Activated T-cell treated with anti-CD3 and anti-CD28 coated beads for 4 hours (primary cell): Measurements from ENCODE around the gene FBXW4.

ENCODE experiments used
- DNase-seq: peaks from one replicate; pipeline ENCODE4 v3.0.0-alpha.2; 2020

Gene FBXW4

GRCh38 chr10:101695404-101695890 is 477 bp upstream of the FBXW4 start:
- DNase-seq = peak; percentile 4

DNA sequence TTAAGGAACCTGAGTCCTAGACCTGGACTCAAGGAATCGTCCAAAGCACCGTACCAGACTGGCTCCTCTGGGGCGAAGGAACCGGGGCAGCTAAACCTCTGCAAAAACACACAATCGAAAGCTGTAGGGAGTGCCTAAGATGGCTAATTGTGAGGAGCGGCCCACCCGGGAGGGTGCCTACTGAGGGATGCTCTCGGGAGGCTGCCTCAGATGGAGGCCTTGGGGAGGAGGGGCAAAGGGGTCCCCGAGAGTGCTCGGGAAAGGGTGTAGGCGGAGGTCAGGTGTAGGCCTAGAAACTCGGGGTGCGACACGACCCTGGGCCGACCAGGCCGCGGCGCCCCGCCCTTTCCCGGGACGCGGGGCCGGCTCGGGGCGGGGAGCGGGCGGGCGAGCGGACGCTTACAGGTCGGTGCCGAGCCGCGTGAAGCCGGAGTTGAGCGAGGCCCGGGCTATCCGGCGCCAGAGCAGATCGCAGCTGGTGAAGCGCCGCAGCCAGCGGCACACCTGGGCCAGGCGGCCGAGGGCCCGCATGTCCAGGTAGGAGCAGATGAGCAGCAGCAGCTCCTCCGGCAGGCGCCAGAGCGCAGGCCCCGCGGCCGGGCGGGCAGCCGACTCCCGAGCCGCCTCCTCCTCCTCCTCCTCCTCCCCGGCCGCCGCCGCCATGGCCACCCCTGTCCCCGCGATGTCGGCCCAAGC is 844 bp downstream of the FBXW4 start:
- peak; percentile 57 for DNase-seq

DNA sequence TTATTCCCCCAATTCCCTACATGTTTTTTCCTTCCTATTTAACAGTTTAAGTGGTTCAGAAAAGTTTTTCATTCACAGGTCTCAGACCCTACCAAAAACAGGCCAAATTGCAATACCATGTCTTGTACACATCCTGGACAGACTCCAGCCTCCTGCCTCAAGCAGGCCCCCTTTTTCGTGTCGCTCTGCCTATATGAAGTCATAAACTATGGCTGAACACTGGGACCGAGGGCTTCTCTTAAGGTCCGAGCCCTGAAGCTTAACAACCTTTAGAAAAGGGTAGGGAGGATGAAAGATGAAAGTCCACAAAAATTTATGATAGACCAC is 1.4 kb downstream of the FBXW4 start:
- DNase-seq = no peak

GRCh38 chr10:101691081-101691480 is 3.9 kb downstream of the FBXW4 start:
- no peak for DNase-seq

DNA sequence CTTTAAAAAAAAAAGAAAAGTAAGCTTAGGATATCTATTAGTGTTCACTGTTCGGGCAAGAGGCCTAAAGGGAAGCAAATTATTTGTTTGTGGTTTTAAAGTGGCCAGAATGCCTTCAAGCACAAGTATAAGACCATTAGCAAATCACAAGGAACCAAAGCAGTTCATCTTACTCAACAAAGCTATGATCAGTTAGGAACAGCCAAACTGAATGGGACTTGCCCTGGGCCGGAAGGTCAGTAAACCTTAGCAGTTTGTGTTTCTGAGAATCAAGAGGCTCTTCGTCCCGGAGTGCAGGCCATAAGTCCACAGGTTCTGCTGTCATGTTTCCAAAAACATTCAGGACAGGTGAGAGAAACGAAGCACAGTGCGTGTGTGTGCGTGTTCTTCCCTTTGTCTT is 4.5 kb downstream of the FBXW4 start:
- DNase-seq = no peak

GRCh38 chr10:101687071-101687658 is 7.8 kb downstream of the FBXW4 start:
- no peak for DNase-seq

GRCh38 chr10:101686133-101686925 is 8.6 kb downstream of the FBXW4 start:
- DNase-seq = no peak

- DNase-seq = no peak
Measured at GRCh38 chr10:101684782-101685181, 10.2 kb downstream of the FBXW4 start.

DNA sequence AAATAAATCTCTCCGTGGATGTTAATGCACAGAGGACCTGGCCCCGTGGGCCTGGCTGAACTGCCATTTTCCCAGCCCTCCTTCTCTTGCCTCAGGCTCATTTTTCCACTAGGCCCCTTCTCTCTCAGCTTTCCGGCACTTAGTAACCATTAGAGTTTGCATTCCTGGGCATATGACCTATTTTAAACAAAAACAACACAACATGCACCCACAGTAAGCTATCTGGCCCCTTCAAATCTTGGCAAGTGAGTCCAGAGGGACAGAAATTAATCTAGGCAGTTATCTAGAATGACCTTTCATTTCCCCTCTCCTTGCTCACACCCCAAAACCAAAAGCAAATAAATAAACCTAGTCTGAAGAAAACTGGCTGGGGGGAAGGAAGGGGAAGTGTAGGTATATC is 11.7 kb downstream of the FBXW4 start:
- DNase-seq = no peak

DNA sequence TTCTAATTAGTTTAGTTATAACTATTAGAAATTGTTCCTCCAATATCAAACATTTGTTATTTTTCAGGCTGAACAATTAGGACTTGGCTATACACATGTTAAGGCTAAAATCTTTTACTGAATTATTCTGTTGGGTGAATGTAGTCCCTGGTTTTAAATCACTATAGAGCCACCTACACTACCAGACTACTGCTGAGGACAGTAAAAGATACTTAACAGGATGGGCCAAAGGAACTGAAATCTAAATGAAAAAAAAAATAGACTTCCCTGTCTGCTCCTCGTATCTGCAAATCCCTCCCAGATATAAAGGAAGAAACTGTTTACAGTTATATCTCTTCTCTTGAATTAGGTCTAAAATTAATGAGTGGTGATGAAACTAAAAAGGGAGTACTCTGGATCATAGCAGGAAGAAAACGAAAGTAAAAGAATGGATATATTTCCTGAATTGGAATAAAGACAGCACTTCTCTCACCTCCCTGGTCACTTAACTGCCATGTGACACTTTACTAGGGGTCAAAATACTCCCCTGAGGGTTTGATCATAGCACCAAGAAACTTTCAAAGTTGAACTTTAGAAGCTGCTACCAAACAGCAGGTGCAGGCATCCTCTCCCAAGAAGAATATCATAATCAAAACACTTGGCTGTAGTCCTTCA is 12.7 kb downstream of the FBXW4 start:
- no peak for DNase-seq

DNA sequence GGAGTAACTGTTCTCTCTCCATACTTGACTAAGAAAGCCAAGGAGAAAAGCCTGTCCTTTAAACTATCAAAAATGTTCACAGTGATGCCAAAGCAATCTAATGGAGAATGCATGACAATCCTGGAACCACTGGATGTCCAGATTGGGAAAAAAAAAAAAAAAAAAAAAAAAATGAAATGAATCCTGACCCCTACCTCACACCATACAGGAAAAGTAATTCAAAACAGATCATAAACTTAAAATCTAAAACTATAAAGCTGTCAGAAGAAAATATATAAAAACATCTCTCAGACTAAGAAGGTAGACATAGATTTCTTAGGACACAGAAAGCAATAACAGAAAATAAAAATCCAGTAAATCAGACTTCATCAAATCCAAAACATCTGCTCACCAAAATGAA is 18.4 kb downstream of the FBXW4 start:
- DNase-seq = no peak

DNA sequence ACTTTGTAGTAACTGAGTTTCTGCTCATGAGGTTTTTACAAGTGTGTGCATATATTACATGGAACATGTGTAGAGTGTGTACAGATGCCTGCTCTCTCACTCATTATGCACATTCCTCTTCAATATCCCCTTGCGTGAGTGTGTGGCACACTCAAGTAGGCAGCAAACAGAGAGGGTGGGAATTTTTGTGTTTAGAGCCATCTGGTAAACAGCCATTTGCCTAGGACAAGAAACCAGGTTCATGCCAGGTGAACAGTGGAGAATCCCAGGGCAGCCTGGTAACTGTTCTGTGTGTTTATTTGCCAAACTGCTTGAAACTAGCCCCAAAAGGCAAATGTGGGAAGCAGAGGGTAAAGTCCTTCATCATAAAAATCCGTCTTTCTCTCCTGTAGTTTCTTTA is 19.9 kb downstream of the FBXW4 start:
- no peak for DNase-seq

DNA sequence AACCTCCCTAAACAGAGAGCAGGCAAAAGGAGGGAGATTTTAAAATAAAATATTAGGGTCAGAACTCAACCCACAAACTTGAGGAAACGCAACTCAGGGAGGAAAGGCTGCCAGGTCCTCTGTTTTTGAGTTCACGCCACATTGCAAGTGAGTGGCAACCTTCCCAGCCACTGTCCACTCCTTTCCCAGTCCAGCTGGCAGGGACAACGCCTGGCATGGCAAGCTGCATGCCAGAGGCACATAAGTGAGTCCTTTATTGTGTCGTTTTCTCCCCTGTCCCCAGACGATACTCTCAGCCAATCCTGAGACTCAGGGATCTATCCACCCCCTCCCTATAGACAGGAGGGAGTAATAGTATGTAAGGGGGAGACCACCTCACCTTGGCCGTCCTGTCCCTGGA is 22.4 kb downstream of the FBXW4 start:
- no peak for DNase-seq

- no peak for DNase-seq
Measured at GRCh38 chr10:101671453-101671852, 23.5 kb downstream of the FBXW4 start.

GRCh38 chr10:101670635-101671034 is 24.3 kb downstream of the FBXW4 start:
- no peak for DNase-seq

GRCh38 chr10:101669181-101669580 is 25.8 kb downstream of the FBXW4 start:
- DNase-seq = no peak

GRCh38 chr10:101668566-101668965 is 26.4 kb downstream of the FBXW4 start:
- no peak for DNase-seq

DNA sequence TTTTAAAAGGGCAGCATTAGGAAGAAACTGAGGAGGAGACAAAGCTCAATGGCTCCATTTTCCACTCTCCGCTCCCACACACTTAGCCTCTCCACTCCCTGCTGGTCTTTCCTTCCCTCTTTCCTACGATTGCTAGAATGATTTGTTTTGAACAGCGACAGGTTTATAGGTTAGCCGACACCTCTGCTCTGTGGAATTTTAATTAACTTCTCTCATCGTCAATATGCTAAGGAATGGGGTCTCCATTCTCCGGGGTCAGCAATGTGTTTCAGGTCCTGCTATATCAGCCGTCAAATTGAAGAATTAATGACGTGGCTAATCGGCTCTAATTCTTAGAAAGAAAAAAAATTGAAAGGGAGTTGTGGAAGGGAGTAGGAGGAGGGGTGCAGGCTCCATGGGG is 28.9 kb downstream of the FBXW4 start:
- no peak for DNase-seq

GRCh38 chr10:101663097-101663496 is 31.9 kb downstream of the FBXW4 start:
- DNase-seq = no peak

- no peak for DNase-seq
Measured at GRCh38 chr10:101660256-101660655, 34.7 kb downstream of the FBXW4 start.

GRCh38 chr10:101658975-101659374 is 36.0 kb downstream of the FBXW4 start:
- DNase-seq = no peak

- no peak for DNase-seq
Measured at GRCh38 chr10:101656890-101657289, 38.1 kb downstream of the FBXW4 start.

DNA sequence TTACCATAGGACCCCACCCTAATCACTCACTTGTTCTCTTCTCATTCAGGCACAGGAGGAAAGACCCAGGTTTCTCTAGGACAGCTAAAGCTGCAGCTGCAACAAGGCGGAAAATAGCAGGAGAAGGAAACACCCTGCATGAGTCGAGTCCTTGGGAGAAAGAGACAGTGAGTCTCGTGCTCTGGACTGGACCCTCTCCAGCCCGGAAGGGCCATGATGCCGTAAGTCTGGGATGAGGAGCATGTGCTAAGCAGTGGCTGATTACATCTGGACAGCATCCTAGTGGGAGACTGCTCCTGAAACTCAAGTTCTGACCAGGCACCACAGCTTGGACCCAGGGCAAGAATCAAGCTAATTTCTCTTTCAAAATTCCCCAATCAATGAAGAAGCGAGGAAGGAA is 39.4 kb downstream of the FBXW4 start:
- DNase-seq = no peak

DNA sequence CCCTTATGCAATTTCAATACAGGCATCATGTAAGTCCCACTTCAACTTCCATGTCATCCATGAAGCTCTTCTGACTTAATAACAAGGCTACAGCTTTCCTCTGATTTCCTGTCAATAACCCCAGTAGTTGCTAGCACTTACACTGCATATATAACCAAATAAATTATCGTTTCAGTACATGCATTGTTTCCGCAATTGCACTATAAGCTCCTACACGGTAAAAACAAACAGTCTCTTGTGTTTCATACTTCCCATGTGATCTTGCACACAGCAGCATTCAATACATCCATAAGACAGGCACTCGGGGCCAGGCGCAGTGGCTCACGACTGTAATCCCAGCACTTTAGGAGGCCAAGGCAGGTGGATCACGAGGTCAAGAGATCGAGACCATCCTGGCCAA is 41.4 kb downstream of the FBXW4 start:
- DNase-seq = no peak
